Tibial artery (tissue), 4 donors: ENCODE measurements around the gene RUSC1.

ENCODE experiments used
- DNase-seq, 2 donors: peaks; one replicate each; pipeline ENCODE4 v3.0.0-alpha.2; 2019
- H3K27ac ChIP-seq, 2 donors: fragments of 200-600 bp; sonication (generic) in 1 of 2; 1 replicate in 1 of 2; 2 replicates in 1 of 2; pipeline ENCODE4 v1.5.1; 2018 to 2019; ENCODE audit warnings: mild to moderate bottlenecking in 1 of 2
- H3K27me3 ChIP-seq, 2 donors: fragments of 200-600 bp; sonication (generic) in 1 of 2; one replicate each; pipeline versions ENCODE4 v1.5.1 to v1.6.0; 2016 to 2019
- H3K36me3 ChIP-seq, 3 donors: fragments of 200-600 bp; sonication (generic) in 2 of 3; one replicate each; pipeline ENCODE4 v1.5.1; 2016 to 2019; ENCODE audit warnings: mild to moderate bottlenecking in 2 of 3
- H3K4me1 ChIP-seq, 4 donors: fragments of 200-600 bp; sonication (generic) in 2 of 4; 1 replicate in 3 of 4; 2 replicates in 1 of 4; pipeline ENCODE4 v1.5.1; 2016 to 2019
- H3K4me3 ChIP-seq, 2 donors: fragments of 200-600 bp; sonication (generic) in 1 of 2; 1 replicate in 1 of 2; 2 replicates in 1 of 2; pipeline ENCODE4 v1.5.1; 2018 to 2019; ENCODE audit warnings: mild to moderate bottlenecking in 2 of 2
- H3K9me3 ChIP-seq, 3 donors: fragments of 200-600 bp; sonication (generic) in 1 of 3; one replicate each; pipeline ENCODE4 v1.5.1; 2016 to 2019
- intact Hi-C: fragments of 100-400 bp; cut with DNase I; formaldehyde crosslinking; loops from one replicate; pipeline ENCODE4 v1.15.0; 2023; ENCODE audit warnings: low total_unique reads
- TF ChIP-seq, protein P1 (sequence below), 2 experiments: fragments of 200-600 bp in 1 of 2; fragments of 450-650 bp in 1 of 2; IDR thresholded peaks; one replicate each; pipeline ENCODE4 v1.5.1; 2017 to 2019; ENCODE audit warnings: antibody characterized with exemption in 2 of 2, mild to moderate bottlenecking in 1 of 2, moderate library complexity in 1 of 2

Gene RUSC1

DNA sequence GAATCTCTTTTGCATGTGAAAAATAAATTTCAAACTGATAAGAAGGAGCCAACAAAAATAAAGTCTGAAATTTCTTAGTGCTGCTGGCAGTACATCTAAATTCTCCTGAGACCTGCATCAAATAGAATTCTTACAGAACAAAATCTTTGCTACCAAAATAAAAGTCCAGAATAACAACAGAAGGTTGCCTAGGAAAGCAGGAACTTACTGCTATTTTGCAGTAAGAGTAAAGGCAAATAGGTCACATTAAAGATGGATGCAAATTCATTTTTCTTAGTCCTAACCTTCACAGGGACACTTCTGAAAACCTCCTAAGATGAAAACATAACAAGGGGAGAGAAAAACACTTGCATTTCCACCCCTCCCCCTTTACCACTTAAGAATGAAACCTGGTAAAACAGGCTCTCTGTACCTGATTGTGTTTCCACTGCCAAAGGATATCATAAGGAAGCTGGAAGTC, 59.0 kb downstream of the RUSC1 start:
- Histone ChIP-seq H3K27ac (peak overlapping the region; percentile 36 to 75), H3K36me3 (peaks cover 13 to 43% (median 41%) of the 10 kb centered on the region in 3 donors), H3K4me1 (peaks cover 0 to 44% (median 26%) of the 10 kb centered on the region in 4 donors), H3K27me3 (no peaks in the 10 kb centered on the region), H3K9me3 (no peaks in the 10 kb centered on the region), H3K4me3 (peak overlapping the region; percentile 30 to 33)
- TF ChIP-seq, protein P1, sequence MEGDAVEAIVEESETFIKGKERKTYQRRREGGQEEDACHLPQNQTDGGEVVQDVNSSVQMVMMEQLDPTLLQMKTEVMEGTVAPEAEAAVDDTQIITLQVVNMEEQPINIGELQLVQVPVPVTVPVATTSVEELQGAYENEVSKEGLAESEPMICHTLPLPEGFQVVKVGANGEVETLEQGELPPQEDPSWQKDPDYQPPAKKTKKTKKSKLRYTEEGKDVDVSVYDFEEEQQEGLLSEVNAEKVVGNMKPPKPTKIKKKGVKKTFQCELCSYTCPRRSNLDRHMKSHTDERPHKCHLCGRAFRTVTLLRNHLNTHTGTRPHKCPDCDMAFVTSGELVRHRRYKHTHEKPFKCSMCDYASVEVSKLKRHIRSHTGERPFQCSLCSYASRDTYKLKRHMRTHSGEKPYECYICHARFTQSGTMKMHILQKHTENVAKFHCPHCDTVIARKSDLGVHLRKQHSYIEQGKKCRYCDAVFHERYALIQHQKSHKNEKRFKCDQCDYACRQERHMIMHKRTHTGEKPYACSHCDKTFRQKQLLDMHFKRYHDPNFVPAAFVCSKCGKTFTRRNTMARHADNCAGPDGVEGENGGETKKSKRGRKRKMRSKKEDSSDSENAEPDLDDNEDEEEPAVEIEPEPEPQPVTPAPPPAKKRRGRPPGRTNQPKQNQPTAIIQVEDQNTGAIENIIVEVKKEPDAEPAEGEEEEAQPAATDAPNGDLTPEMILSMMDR (IDR thresholded peaks at IDR 0.05) = no peak
- no peak for DNase-seq
- intact Hi-C loops = no loop called here
